GM12878 (cell line): Measurements from ENCODE around the gene TMC8. TPM values are rescaled to one million over a fixed set of nuclear protein-coding genes. Genes with fewer than 3 reads are reported as not detected.
A peak's percentile ranks its signal among the peaks of the same experiment; 100 is the strongest.

ENCODE experiments used
- ATAC-seq: fragments of 200-7000 bp; cut with Tn5 transposase; 3 replicates; pipeline ENCODE4 v1.9.1; 2020; ENCODE audit warnings: mild to moderate bottlenecking, moderate library complexity
- BruUV-seq: library from RNA; stranded (reverse); fragments of 400-500 nt; replicated peaks from 2 replicates; lab custom pipeline; 2021; lab: Mats Ljungman, UMichigan
- CTCF ChIA-PET: fragments of 300-600 bp; sonication (Branson Sonifier 250); formaldehyde crosslinking; extraction: SDS; loops from one replicate; lab custom pipeline; 2021; ENCODE audit warnings: inconsistent platforms; lab: Yijun Ruan, JAX
- POLR2A ChIA-PET: fragments of 350-600 bp; formaldehyde crosslinking; extraction: SDS; loops from one replicate; lab custom pipeline; 2021; ENCODE audit warnings: inconsistent platforms; lab: Charles Lee
- RAD21 ChIA-PET: fragments of 300-600 bp; sonication (Branson Sonifier 250); formaldehyde crosslinking; loops from one replicate; lab custom pipeline; 2023; ENCODE audit warnings: antibody characterized with exemption; ENCODE audit not compliant: unreplicated experiment; lab: Charles Lee
- SMC1A ChIA-PET: fragments of 300-600 bp; sonication (Branson Sonifier 250); formaldehyde crosslinking; loops from one replicate; lab custom pipeline; 2023; ENCODE audit not compliant: unreplicated experiment, uncharacterized antibody; lab: Charles Lee
- DNase-seq: peaks from one replicate; pipeline ENCODE4 v3.0.0-alpha.2; 2011; ENCODE audit warnings: low read depth, low spot score
- FAIRE-seq: peaks from 3 replicates; lab custom pipeline; 2011; peaks lifted over from hg19 to GRCh38; lab: Jason Lieb, UNC
- H2AFZ ChIP-seq: 2 replicates; pipeline ENCODE4 v1.6.0; 2011; ENCODE audit warnings: low read depth, low read length, control low read depth; ENCODE audit not compliant: control insufficient read depth
- H3K27ac ChIP-seq: 2 replicates; pipeline ENCODE4 v1.5.1; 2011; ENCODE audit warnings: control low read depth; ENCODE audit not compliant: control insufficient read depth, insufficient read depth
- H3K27me3 ChIP-seq, 2 experiments: replicated peaks in 1 of 2; 2 replicates each; pipeline versions ENCODE4 v1.6.0 to v1.6.1; 2011; ENCODE audit warnings: low read length in 1 of 2; ENCODE audit not compliant: control insufficient read depth in 2 of 2, insufficient read depth in 2 of 2
- H3K36me3 ChIP-seq, 2 experiments: 2 replicates each; pipeline ENCODE4 v1.5.1; 2011; ENCODE audit warnings: low read length in 1 of 2; ENCODE audit not compliant: control insufficient read depth in 2 of 2, insufficient read depth in 2 of 2
- H3K4me1 ChIP-seq: 2 replicates; pipeline ENCODE4 v1.6.1; 2011; ENCODE audit warnings: mild to moderate bottlenecking, low read length, moderate library complexity, mixed read lengths; ENCODE audit not compliant: control insufficient read depth, insufficient read depth
- H3K4me2 ChIP-seq: 2 replicates; pipeline ENCODE4 v1.6.0; 2011; ENCODE audit warnings: control low read depth; ENCODE audit not compliant: control insufficient read depth, insufficient read depth
- H3K4me3 ChIP-seq: fragments of 200-600 bp; sonication (generic); 2 replicates; pipeline ENCODE4 v1.5.1; 2016
- H3K79me2 ChIP-seq: 2 replicates; pipeline ENCODE4 v1.6.0; 2011; ENCODE audit warnings: low read length; ENCODE audit not compliant: control insufficient read depth, insufficient read depth
- H3K9ac ChIP-seq: 2 replicates; pipeline ENCODE4 v1.8.0; 2011; ENCODE audit warnings: low read length, control low read depth, mixed read lengths; ENCODE audit not compliant: control insufficient read depth, insufficient read depth
- H3K9me3 ChIP-seq: replicated peaks from 3 replicates; pipeline ENCODE4 v1.5.1; 2011; ENCODE audit warnings: mild to moderate bottlenecking, low read length; ENCODE audit not compliant: control insufficient read depth, insufficient read depth
- H4K20me1 ChIP-seq: 2 replicates; pipeline ENCODE4 v1.6.0; 2011; ENCODE audit not compliant: control insufficient read depth, insufficient read depth
- EP300 ChIP-seq, 2 experiments: fragments of 150-350 bp in 1 of 2; IDR thresholded peaks; 2 replicates each; pipeline ENCODE4 v1.6.1; 2011 to 2012; ENCODE audit warnings: low read depth in 2 of 2, low read length in 2 of 2, borderline replicate concordance in 1 of 2, improper control_type of control experiment in 1 of 2, inconsistent platforms in 1 of 2; ENCODE audit not compliant: control insufficient read depth in 1 of 2
- POLR2A ChIP-seq: IDR thresholded peaks from 2 replicates; pipeline ENCODE4 v1.6.1; 2011; ENCODE audit warnings: low read depth, mild to moderate bottlenecking, low read length
- TCF12 ChIP-seq: IDR thresholded peaks from 2 replicates; pipeline ENCODE4 v1.6.1; 2011; ENCODE audit warnings: low read depth, mild to moderate bottlenecking, low read length
- ZNF24 ChIP-seq: fragments of 450-650 bp; IDR thresholded peaks from 2 replicates; pipeline ENCODE4 v1.6.1; 2017; ENCODE audit warnings: antibody characterized with exemption, mild to moderate bottlenecking
- ZNF622 ChIP-seq: fragments of 450-650 bp; IDR thresholded peaks from 2 replicates; pipeline ENCODE4 v1.6.1; 2017; ENCODE audit warnings: mild to moderate bottlenecking, inconsistent platforms
- WGBS: methylation state at CpG from one replicate; pipeline ENCODE4 v1.1.6; 2016; ENCODE audit warnings: low lambda C conversion rate; ENCODE audit not compliant: insufficient replicate concordance, insufficient coverage; ENCODE audit errors: missing lambda C conversion rate; 5-methylcytosine and 5-hydroxymethylcytosine counted together
- in situ Hi-C: fragments of 300-500 bp; cut with MboI; formaldehyde crosslinking; loops from 9 replicates; pipeline ENCODE4 v1.14.3; 2018; ENCODE audit warnings: mixed read lengths
- intact Hi-C: fragments of 100-400 bp; cut with micrococcal nuclease; formaldehyde crosslinking; loops from one replicate; pipeline ENCODE4 v1.14.2; 2022; ENCODE audit not compliant: unreplicated experiment
- polyA plus RNA-seq, 11 experiments: library from polyadenylated mRNA; depleted of rRNA in 4 of 11; unstranded in 6 of 11; stranded (reverse) in 5 of 11; fragments of >200 nt; fragmentation: Nextera tagmentation in 4 of 11; fragmentation: Illumina TruSeq in 1 of 11; extraction: Ambion mirVana in 4 of 11; extraction: Trizol in 1 of 11; gene quantifications; 1 replicate in 1 of 11; 2 replicates in 10 of 11; pipeline versions ENCODE4 v1.2.1 to v1.2.3, GENCODE V29; 2011 to 2016; ENCODE audit warnings: inconsistent platforms in 2 of 11, missing spikeins in 2 of 11, low read depth in 1 of 11
- total RNA-seq, 4 experiments: library from RNA; depleted of rRNA in 3 of 4; stranded (reverse); fragments of >200 nt in 3 of 4; fragmentation: Illumina TruSeq in 1 of 4; extraction: Trizol in 1 of 4; gene quantifications; 2 replicates each; pipeline versions ENCODE4 v1.2.1 to v1.2.3, GENCODE V29; 2013 to 2021
- TF ChIP-seq, protein P1 (sequence below): fragments of 450-650 bp; IDR thresholded peaks from 2 replicates; pipeline ENCODE4 v1.6.1; 2017; ENCODE audit warnings: mild to moderate bottlenecking
- TF ChIP-seq, protein P2 (sequence below): IDR thresholded peaks from 2 replicates; pipeline ENCODE4 v1.6.1; 2011; ENCODE audit warnings: borderline replicate concordance, low read depth, mild to moderate bottlenecking, moderate library complexity, mixed read lengths, low read length; ENCODE audit not compliant: insufficient read depth; ENCODE audit errors: extremely low read length

Gene TMC8
- total and polyA plus RNA-seq, 10 of the 15 experiments (the other 5 are each of a cell fraction or from before 2014, with no cell fraction given): 2.7 to 128 (median 40.0) TPM

DNA sequence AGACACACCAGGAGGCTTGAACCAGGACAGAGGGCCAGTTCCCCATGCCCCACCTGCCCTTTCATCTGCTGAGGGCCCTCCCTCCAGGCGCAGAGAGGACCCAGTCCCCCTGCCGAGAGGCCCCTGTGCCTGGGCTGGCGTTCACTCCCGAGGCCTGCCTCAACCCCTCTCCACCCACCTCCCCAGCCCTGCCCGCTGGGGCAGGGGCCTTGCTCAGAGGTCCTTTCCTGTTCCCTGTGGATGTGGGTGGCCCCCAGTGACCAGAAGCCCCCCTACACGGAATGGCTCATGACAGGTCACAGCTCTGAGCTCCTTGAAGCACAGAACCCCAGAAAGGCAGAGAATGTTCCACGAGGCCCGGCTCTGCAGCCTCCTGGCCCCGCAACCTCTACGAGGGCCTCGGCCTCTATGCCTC is 8.8 kb upstream of the TMC8 start:
- in situ Hi-C loops: no loop called here
- no peak for FAIRE-seq
- no peak for ATAC-seq
- ChIA-PET CTCF (interaction anchor here (0.6 to 12.7 kb wide), 4 partner anchors 12 to 53 kb away, joined by 3 to 100 read pairs (median 4); no protein-coding TSS in a partner anchor), SMC1A (interaction anchor here (0.8 to 1.2 kb wide), 2 partner anchors 16 to 55 kb away, joined by 3 read pairs; no protein-coding TSS in a partner anchor), RAD21 (interaction anchor here (0.8 to 1.8 kb wide), 2 partner anchors 22 to 102 kb away, joined by 3 to 5 read pairs; no protein-coding TSS in a partner anchor), POLR2A (interaction anchor here (0.9 to 1.0 kb wide), 2 partner anchors 9 to 14 kb away, joined by 3 read pairs; no protein-coding TSS in a partner anchor)
- no TSS peak for BruUV-seq
- intact Hi-C loops: no loop called here
- H3K4me3 ChIP-seq: peak overlapping the region; percentile 70
- H3K4me1 ChIP-seq: peaks cover 58% of the 10 kb centered on the region
- H3K27ac ChIP-seq: peak overlapping the region; percentile 85
- H4K20me1 ChIP-seq: no peaks in the 10 kb centered on the region
- no peak for TF ChIP-seq ZNF24
- no peak for TF ChIP-seq ZNF622
- TF ChIP-seq POLR2A: peak; percentile 16
- no peaks in the 10 kb centered on the region for H3K27me3 ChIP-seq
- DNase-seq: no peak
- H3K9me3 ChIP-seq: no peaks in the 10 kb centered on the region
- peak overlapping the region; percentile 93 for H3K4me2 ChIP-seq
- WGBS: 57% methylated on average over 9 of the region's 11 CpGs
- H3K36me3 ChIP-seq: peaks cover 16 to 27% of the 10 kb centered on the region in 2 experiments
- peak overlapping the region; percentile 77 for H3K9ac ChIP-seq
- H2AFZ ChIP-seq: no peak overlapping the region
- peaks cover 62% of the 10 kb centered on the region for H3K79me2 ChIP-seq

DNA sequence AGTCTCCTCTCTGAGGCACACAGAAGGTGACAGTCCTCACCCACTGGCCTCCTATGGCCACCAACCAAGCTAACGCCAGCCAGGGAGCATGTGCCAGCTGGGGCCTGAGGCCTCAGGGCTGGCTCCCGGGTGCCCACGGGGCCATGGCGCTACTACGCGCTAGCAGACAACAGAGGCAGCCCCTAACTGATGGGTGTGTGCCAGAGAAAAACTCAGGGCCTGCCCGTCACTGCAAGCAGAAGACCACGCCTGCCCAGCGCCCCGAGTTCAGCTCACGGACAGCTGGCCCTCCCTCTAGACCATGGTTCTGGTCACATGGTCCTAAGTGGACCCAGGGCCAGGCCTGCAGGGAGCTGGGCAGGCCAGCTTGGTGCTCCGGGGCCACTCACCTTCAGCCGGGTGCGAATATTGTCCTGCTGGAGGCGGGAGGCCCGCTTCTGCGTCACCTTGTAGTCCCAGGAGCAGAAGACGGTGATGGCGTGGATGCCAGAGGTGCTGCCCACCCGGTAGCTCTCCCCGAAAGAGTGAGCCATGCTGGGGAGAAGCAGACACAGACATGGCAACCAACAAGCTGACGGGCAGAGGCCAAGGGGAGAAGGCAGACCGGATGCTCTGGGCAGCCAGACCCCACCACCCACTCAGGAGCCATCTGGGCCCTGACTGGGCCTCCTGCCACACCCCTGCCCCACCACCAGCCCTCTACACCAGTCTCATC is 8.2 kb upstream of the TMC8 start:
- in situ Hi-C loops: no loop called here
- DNase-seq (no peak), ATAC-seq (no peak), FAIRE-seq (no peak)
- ChIA-PET CTCF (interaction anchor here (1.1 to 12.7 kb wide), 3 partner anchors 13 to 53 kb away, joined by 4 to 100 read pairs (median 5); no protein-coding TSS in a partner anchor), POLR2A (interaction anchor here (0.6 to 0.9 kb wide), 2 partner anchors 9 to 84 kb away, joined by 3 to 7 read pairs; no protein-coding TSS in a partner anchor), SMC1A (interaction anchor here (0.6 to 1.2 kb wide), 3 partner anchors 15 to 647 kb away, joined by 3 read pairs; no protein-coding TSS in a partner anchor), RAD21 (interaction anchor here (0.8 to 1.8 kb wide), 3 partner anchors 12 to 103 kb away, joined by 3 to 6 read pairs (median 5); no protein-coding TSS in a partner anchor)
- TF ChIP-seq POLR2A (0 out of 2 replicates have a peak, but pooled peaks have one; percentile 16), TCF12 (no peak), EP300 (IDR thresholded peaks at IDR 0.05; ENCODE audit: borderline replicate concordance in 1 of 2, control insufficient read depth in 1 of 2, low read depth in 2 of 2, low read length in 2 of 2) (no peak)
- TF ChIP-seq, protein P1, sequence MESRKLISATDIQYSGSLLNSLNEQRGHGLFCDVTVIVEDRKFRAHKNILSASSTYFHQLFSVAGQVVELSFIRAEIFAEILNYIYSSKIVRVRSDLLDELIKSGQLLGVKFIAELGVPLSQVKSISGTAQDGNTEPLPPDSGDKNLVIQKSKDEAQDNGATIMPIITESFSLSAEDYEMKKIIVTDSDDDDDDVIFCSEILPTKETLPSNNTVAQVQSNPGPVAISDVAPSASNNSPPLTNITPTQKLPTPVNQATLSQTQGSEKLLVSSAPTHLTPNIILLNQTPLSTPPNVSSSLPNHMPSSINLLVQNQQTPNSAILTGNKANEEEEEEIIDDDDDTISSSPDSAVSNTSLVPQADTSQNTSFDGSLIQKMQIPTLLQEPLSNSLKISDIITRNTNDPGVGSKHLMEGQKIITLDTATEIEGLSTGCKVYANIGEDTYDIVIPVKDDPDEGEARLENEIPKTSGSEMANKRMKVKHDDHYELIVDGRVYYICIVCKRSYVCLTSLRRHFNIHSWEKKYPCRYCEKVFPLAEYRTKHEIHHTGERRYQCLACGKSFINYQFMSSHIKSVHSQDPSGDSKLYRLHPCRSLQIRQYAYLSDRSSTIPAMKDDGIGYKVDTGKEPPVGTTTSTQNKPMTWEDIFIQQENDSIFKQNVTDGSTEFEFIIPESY: peak; percentile 52; the same call in 1 of the 2 replicates
- TF ChIP-seq, protein P2, sequence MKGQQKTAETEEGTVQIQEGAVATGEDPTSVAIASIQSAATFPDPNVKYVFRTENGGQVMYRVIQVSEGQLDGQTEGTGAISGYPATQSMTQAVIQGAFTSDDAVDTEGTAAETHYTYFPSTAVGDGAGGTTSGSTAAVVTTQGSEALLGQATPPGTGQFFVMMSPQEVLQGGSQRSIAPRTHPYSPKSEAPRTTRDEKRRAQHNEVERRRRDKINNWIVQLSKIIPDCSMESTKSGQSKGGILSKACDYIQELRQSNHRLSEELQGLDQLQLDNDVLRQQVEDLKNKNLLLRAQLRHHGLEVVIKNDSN: peak; percentile 15
- BruUV-seq: no TSS peak
- no peaks in the 10 kb centered on the region for H3K27me3 ChIP-seq
- no peaks in the 10 kb centered on the region for H3K9me3 ChIP-seq
- peak overlapping the region; percentile 70 for H3K4me3 ChIP-seq
- H3K4me2 ChIP-seq: peak overlapping the region; percentile 93
- peaks cover 67% of the 10 kb centered on the region for H3K79me2 ChIP-seq
- H4K20me1 ChIP-seq: no peaks in the 10 kb centered on the region
- intact Hi-C loops: no loop called here
- 84% methylated on average over 23 of the region's 23 CpGs for WGBS
- peak overlapping the region; percentile 77 for H3K9ac ChIP-seq
- no peak overlapping the region for H2AFZ ChIP-seq
- H3K36me3 ChIP-seq: peaks cover 14 to 24% of the 10 kb centered on the region in 2 experiments
- peaks cover 61% of the 10 kb centered on the region for H3K4me1 ChIP-seq
- peak overlapping the region; percentile 85; the same call in 1 of the 2 replicates for H3K27ac ChIP-seq
